Skeletal muscle satellite cell (primary cell): Measurements from ENCODE around the gene CCDC107.
"Not testable (repeated sequence)": the region's sequence is repeated elsewhere in the genome, so short reads cannot be mapped to it uniquely, and the experiment has no call there.

ENCODE experiments used
- H3K27me3 ChIP-seq: 2 replicates; pipeline ENCODE4 v1.7.0; 2013; ENCODE audit warnings: low read length; ENCODE audit not compliant: control insufficient read depth, insufficient read depth
- H3K36me3 ChIP-seq: 2 replicates; pipeline ENCODE4 v1.7.0; 2013; ENCODE audit warnings: mild to moderate bottlenecking, control low read depth, low read length; ENCODE audit not compliant: insufficient read depth
- H3K4me1 ChIP-seq: 2 replicates; pipeline ENCODE4 v1.7.0; 2013; ENCODE audit warnings: low read length; ENCODE audit not compliant: control insufficient read depth, insufficient read depth
- H3K4me2 ChIP-seq: 2 replicates; pipeline ENCODE4 v1.7.0; 2013; ENCODE audit warnings: mild to moderate bottlenecking, low read length
- H3K4me3 ChIP-seq: 2 replicates; pipeline ENCODE4 v1.7.0; 2013; ENCODE audit warnings: low read length
- H3K9ac ChIP-seq: 2 replicates; pipeline ENCODE4 v1.7.0; 2013; ENCODE audit warnings: mild to moderate bottlenecking, low read depth, low read length, moderate library complexity
- H3K9me3 ChIP-seq: replicated peaks from 2 replicates; pipeline ENCODE4 v1.7.0; 2013; ENCODE audit warnings: mild to moderate bottlenecking, control low read depth, low read length

CCDC107 gene

GRCh38 chr9:35618854-35619799 is 39.0 kb upstream of the CCDC107 start:
- Histone ChIP-seq H3K4me2 (no peak overlapping the region), H3K9me3 (no peaks in the 10 kb centered on the region), H3K36me3 (no peaks in the 10 kb centered on the region), H3K4me1 (peaks cover 11% of the 10 kb centered on the region), H3K4me3 (no peak overlapping the region), H3K27me3 (peaks cover 25% of the 10 kb centered on the region), H3K9ac (no peak overlapping the region)

GRCh38 chr9:35619800-35620158 is 38.3 kb upstream of the CCDC107 start:
- Histone ChIP-seq H3K9ac (no peak overlapping the region), H3K36me3 (no peaks in the 10 kb centered on the region), H3K4me3 (no peak overlapping the region), H3K4me2 (no peak overlapping the region), H3K9me3 (no peaks in the 10 kb centered on the region), H3K27me3 (peaks cover 25% of the 10 kb centered on the region), H3K4me1 (peaks cover 11% of the 10 kb centered on the region)

GRCh38 chr9:35627575-35627974 is 30.5 kb upstream of the CCDC107 start:
- Histone ChIP-seq H3K4me2 (no peak overlapping the region), H3K4me3 (no peak overlapping the region), H3K36me3 (no peaks in the 10 kb centered on the region), H3K27me3 (no peaks in the 10 kb centered on the region), H3K9me3 (no peaks in the 10 kb centered on the region), H3K9ac (no peak overlapping the region), H3K4me1 (no peaks in the 10 kb centered on the region)

GRCh38 chr9:35628389-35628991 is 29.6 kb upstream of the CCDC107 start:
- no peaks in the 10 kb centered on the region for H3K36me3 ChIP-seq
- no peaks in the 10 kb centered on the region for H3K4me1 ChIP-seq
- H3K4me2 ChIP-seq = no peak overlapping the region
- no peaks in the 10 kb centered on the region for H3K27me3 ChIP-seq
- no peak overlapping the region for H3K9ac ChIP-seq
- no peaks in the 10 kb centered on the region for H3K9me3 ChIP-seq
- no peak overlapping the region for H3K4me3 ChIP-seq

GRCh38 chr9:35629597-35629996 is 28.5 kb upstream of the CCDC107 start:
- Histone ChIP-seq H3K9ac (no peak overlapping the region), H3K4me2 (no peak overlapping the region), H3K9me3 (no peaks in the 10 kb centered on the region), H3K27me3 (no peaks in the 10 kb centered on the region), H3K4me1 (no peaks in the 10 kb centered on the region), H3K4me3 (no peak overlapping the region), H3K36me3 (no peaks in the 10 kb centered on the region)

- Histone ChIP-seq H3K4me2 (no peak overlapping the region), H3K36me3 (no peaks in the 10 kb centered on the region), H3K9me3 (no peaks in the 10 kb centered on the region), H3K4me1 (no peaks in the 10 kb centered on the region), H3K9ac (no peak overlapping the region), H3K27me3 (no peaks in the 10 kb centered on the region), H3K4me3 (no peak overlapping the region)
These were observed 22.4 kb upstream of the CCDC107 start for GRCh38 chr9:35635730-35636129.

GRCh38 chr9:35636135-35636876 is 21.8 kb upstream of the CCDC107 start:
- H3K4me1 ChIP-seq = no peaks in the 10 kb centered on the region
- no peaks in the 10 kb centered on the region for H3K36me3 ChIP-seq
- H3K27me3 ChIP-seq = no peaks in the 10 kb centered on the region
- no peaks in the 10 kb centered on the region for H3K9me3 ChIP-seq
- H3K4me3 ChIP-seq = no peak overlapping the region
- H3K9ac ChIP-seq = no peak overlapping the region
- H3K4me2 ChIP-seq = no peak overlapping the region

GRCh38 chr9:35636877-35637246 is 21.2 kb upstream of the CCDC107 start:
- not testable (repeated sequence) for H3K27me3 ChIP-seq, H3K4me3 ChIP-seq, H3K4me2 ChIP-seq, H3K9me3 ChIP-seq, H3K4me1 ChIP-seq, H3K36me3 ChIP-seq, H3K9ac ChIP-seq

- not testable (repeated sequence) for H3K27me3 ChIP-seq, H3K9ac ChIP-seq, H3K4me3 ChIP-seq, H3K36me3 ChIP-seq, H3K9me3 ChIP-seq, H3K4me1 ChIP-seq, H3K4me2 ChIP-seq
These were observed 20.6 kb upstream of the CCDC107 start for GRCh38 chr9:35637427-35637955.

GRCh38 chr9:35638751-35639150 is 19.3 kb upstream of the CCDC107 start:
- H3K36me3 ChIP-seq, H3K9me3 ChIP-seq, H3K9ac ChIP-seq, H3K4me1 ChIP-seq, H3K4me3 ChIP-seq, H3K4me2 ChIP-seq, H3K27me3 ChIP-seq: not testable (repeated sequence)

- not testable (repeated sequence) for H3K36me3 ChIP-seq, H3K4me1 ChIP-seq, H3K9me3 ChIP-seq, H3K4me2 ChIP-seq, H3K4me3 ChIP-seq, H3K9ac ChIP-seq, H3K27me3 ChIP-seq
These were observed 18.9 kb upstream of the CCDC107 start for GRCh38 chr9:35639225-35639624.
